ENCODE data around the gene SEZ6L.

- no peak for TF ChIP-seq REST (IDR thresholded peaks at IDR 0.05; ENCODE audit: low read depth)
- no peak for TF ChIP-seq MAX (IDR thresholded peaks at IDR 0.05)
- no peak for TF ChIP-seq CEBPB (IDR thresholded peaks at IDR 0.05)
- TF ChIP-seq TAF1 (IDR thresholded peaks at IDR 0.05; ENCODE audit: low read depth) = no peak
- no peak for TF ChIP-seq TCF12 (IDR thresholded peaks at IDR 0.05; ENCODE audit: low read depth)
- no peak for TF ChIP-seq RAD21 (IDR thresholded peaks at IDR 0.05; ENCODE audit: low read depth)
- no peak for TF ChIP-seq ZBTB7A (IDR thresholded peaks at IDR 0.05; ENCODE audit: low read depth)
- no peak for TF ChIP-seq EP300 (IDR thresholded peaks at IDR 0.05; ENCODE audit: borderline replicate concordance)
- TF ChIP-seq YY1 (IDR thresholded peaks at IDR 0.05; ENCODE audit: low read depth) = no peak
- no peak for TF ChIP-seq FOXM1 (IDR thresholded peaks at IDR 0.05; ENCODE audit: borderline replicate concordance, low read depth)
Measured at GRCh38 chr22:26339755-26340154, 170.5 kb downstream of the SEZ6L start.
